Loucy (cell line): ENCODE data around the gene TBC1D22A.

Experiments used
- EZH2phosphoT487 ChIP-seq: fragments of 200-600 bp; IDR thresholded peaks from 2 replicates; pipeline ENCODE4 v1.6.1; 2018; ENCODE audit warnings: antibody characterized with exemption, mild to moderate bottlenecking, moderate library complexity, borderline replicate concordance
- TF ChIP-seq, protein P1 (sequence below): fragments of 200-600 bp; sonication (generic); conservative IDR thresholded peaks from 2 replicates; pipeline ENCODE4 v1.5.1; 2014; ENCODE audit warnings: mild to moderate bottlenecking, antibody characterized with exemption, low read length

GRCh38 chr22:47144076-47144765 is 381.8 kb downstream of the TBC1D22A start:
- no peak for TF ChIP-seq EZH2phosphoT487
- TF ChIP-seq, protein P1, sequence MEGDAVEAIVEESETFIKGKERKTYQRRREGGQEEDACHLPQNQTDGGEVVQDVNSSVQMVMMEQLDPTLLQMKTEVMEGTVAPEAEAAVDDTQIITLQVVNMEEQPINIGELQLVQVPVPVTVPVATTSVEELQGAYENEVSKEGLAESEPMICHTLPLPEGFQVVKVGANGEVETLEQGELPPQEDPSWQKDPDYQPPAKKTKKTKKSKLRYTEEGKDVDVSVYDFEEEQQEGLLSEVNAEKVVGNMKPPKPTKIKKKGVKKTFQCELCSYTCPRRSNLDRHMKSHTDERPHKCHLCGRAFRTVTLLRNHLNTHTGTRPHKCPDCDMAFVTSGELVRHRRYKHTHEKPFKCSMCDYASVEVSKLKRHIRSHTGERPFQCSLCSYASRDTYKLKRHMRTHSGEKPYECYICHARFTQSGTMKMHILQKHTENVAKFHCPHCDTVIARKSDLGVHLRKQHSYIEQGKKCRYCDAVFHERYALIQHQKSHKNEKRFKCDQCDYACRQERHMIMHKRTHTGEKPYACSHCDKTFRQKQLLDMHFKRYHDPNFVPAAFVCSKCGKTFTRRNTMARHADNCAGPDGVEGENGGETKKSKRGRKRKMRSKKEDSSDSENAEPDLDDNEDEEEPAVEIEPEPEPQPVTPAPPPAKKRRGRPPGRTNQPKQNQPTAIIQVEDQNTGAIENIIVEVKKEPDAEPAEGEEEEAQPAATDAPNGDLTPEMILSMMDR: no peak
